AG20443 (cell line): ENCODE results near the gene C10orf71.

Experiments used
- DNase-seq: peaks from one replicate; pipeline ENCODE4 v3.0.0; 2012; ENCODE audit warnings: low spot score, mixed read lengths

The C10orf71 gene

DNA sequence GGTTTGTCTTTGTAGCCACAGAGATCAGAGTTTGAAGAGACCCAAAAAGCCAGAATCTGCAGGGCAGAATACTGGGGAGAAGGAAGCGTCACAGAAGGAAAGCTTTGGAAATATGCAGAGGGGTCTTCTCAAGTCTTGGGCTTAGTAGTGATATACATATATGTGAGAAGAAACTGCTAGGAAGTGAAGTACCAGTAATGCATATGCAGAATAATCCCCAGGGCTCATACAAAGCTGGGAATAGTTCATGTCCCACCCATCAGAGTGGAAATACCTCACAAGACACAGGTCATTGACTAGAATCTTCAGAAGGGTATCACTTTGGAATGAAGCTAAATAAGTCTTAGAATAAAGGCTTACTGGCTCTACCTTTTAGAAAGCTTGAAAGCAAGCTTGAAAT is 39.6 kb downstream of the C10orf71 start:
- no peak for DNase-seq

DNA sequence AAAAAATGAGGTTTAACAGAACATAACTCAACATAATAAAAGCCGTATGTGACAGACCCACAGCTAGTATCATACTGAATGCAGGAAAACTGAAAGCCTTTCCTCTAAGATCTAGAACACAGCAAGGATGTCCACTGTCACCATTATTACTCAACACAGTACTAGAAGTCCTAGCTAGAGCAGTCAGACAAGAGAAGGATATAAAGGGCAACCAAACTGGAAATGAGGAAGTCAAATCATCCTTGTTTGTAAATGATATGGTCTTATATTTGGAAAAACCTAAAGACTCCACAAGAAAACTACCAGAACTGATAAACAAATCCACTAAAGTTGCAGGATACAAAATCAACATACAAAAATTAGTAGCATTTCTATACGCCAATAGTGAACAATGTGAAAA is 45.9 kb downstream of the C10orf71 start:
- DNase-seq, result no peak

DNA sequence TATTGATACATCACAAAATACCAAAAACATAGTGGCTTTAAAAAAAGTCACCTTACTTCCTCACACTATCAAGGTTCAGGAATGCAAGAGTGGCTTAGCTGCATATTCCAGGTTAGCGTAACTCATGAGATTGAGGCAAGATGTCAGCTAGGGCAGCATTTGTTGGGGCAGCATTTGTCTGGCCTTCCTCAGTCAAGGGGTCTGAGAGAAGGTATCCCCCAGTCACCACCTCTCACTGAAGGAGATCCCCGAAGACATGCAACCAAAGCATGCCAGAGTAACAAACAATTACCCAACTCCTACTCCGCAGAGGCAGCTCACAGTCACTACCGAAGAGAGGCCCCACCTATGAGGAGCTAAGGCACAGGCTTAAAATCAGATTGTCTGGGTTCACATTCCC is 48.4 kb downstream of the C10orf71 start:
- no peak for DNase-seq

DNA sequence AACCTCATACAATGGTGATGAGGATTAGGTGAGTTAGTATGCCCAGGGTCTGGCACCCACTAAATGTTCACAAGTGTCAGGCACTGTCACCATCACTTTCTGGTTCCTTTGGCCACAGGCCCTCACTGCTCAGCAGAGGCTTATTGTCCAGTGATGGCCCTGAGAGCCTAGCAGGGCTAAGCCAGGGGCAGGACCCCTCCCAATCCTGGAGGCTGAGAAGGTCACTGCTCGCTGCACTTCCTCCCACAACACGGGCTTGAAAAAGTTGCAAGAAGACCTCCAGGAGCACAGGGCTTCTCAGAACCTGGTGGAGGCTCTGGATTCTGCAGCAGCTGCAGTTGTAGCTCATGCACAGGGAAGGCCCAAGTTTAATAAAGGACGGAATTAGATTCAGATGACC is 48.9 kb downstream of the C10orf71 start:
- DNase-seq, result no peak

DNA sequence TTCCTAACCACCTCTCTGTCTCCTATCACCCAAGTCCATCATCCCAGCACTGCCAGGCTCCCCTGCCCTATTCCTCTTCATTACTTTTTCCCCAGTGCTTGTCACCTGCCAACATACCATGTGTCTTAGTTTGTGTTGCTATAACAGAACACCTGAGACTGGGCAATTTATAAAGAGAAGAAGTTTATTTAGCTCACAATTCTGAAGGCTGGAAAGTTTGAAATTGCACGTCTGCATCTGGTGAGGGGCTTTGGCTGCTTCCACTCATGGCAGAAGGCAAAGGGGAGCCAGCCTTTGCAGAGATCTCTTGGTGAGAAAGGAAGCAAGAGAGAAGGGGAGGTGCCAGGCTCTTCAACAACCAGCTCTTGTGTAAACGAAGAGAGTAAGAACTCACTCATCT is 49.6 kb downstream of the C10orf71 start:
- DNase-seq, result no peak

DNA sequence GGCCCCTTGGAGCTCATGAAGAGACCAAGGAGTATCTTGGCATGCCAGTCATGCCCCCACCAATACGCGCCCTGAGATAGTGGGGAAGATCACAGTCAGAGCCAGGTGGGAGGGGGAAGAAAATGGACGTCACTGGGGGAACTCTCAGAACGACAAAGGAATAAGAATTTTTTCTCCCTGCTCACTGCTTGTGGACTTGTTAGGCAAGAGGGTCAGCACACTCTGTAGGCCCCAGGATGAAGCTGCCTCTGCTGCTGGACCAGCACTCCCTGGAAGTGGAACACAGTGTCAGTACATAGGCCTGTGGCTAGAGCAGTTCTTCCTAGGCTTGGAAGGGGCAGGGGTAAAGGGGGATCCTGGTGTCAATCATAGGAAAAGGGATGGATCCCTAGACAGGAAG is 50.4 kb downstream of the C10orf71 start:
- DNase-seq, result no peak

DNA sequence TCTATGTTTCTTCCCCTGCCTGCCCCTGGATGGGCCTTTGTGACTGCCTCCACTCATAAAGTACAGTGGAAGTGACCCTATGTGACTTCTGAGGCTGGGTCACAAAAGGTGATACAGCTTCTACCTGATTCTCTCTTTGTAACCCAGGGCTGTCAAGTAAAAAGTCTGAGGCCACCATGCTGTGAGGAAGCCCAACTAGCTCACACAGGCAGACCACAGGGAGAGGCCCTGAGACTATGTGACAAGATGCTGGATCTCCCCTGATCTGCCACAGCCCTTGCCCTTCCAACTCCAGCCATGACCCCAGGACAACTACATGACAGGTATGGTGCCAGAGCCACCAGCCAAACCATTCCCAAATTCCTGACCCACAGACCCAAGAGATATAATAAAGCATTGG is 51.2 kb downstream of the C10orf71 start:
- no peak for DNase-seq

DNA sequence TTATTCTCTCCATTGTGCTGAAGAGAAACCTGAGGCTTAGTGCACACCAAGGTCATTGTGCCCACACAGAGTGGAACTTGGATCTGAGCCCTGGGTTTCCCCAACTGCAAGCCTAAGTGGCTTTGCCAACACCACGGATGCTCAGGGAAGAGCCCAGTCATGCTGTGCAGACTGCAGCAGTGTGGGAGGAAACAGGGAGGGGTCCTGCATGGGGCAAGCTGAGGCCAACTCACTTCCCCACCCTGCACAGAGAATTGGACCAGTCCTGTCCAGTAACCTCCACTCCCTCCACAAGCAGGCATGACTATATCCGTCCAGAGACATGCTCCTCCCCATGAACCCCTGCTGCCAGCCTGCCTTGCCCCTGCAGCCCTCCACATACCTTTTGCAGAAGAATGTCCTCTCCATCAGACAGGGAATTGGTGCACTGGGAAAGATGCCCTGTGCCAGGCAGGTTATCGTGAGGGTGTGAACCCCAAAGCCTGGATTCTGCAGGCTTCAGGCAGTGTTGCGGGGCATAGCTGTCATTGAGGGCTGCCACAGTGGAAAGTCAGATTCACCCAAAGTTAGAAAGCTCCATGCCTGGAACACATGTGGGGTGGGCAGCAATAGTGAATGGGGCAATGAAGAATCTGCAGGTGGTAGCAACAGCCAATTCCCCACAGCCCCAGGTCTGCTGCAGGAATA is 52.0 kb downstream of the C10orf71 start:
- no peak for DNase-seq

DNA sequence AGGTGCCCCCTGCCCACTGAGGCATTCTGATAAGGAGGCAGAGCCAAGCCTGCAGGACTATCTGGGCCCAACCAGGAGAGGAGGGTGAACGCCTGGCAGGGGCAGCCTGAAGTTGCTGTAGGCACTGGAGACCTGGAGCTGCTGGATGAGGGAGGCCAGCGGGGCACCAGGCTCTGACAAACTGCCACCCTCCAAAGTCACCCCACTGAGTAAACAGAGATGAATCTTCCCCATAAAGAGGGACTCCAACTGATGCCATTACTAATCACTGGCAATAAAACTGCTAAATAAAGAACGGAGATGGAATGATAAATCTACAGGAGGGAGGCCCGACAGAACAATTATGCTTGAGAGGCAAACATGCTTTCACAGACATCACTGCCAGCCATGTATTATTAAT is 52.7 kb downstream of the C10orf71 start:
- no peak for DNase-seq

DNA sequence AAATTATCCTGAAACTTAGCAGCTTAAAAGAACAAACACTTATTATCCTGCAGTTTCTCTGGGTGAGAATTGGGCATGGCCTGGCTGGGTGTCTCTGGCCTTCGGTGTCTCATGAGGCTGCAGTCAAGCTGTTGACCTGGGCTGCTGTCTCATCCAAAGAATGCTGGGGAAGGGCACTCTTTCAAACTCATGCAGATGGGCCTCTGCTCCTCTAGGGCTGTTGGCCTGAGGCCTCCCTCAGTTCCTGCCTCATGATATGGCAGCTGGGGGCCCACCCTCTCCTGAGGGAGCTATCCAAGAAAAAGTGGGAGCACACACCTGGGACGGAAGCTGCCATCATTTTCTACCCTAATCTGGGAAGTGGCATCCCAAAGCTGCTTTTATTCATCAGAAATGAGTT is 53.4 kb downstream of the C10orf71 start:
- no peak for DNase-seq

DNA sequence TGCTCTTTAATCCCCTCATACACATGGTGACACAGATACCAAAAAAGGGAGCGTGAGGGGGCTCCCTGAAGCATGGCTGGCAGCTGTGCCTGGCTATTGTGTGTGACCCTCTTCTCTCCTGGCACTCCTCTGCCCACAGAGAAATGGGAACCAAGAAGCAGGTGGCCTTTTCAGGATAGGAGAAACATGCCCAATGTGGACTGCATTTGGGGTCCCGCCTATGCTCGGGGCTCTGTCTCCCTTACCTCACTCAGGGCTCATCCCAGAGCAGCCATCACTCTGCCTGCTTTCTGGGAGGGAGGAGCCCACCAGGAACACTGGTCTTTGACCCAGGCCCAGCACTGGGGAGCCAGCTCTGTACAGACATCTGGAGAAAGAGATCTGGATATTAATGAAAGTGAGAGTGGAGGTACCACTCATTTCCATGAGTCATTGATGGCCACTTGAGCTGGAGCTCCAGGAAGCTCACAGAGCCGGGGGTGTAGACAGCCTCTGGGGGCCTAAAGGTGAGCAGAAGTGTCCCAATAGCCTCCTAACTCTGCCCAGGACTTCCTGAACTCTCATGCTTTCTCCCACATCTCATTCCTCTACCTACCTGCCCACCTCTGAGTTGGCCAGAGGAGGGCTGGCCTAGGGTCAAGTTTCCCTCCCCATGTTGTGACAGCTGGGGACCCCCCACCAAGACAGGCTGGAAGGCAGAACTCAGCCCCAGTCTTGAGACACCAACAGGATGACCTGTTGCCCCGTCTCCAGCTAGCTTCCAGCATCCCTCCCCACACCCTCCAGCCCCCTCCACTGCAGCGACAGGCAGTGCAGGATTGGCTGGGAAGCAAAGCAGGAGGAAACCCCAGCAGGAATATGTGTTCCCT is 54.3 kb downstream of the C10orf71 start:
- DNase-seq, result no peak

DNA sequence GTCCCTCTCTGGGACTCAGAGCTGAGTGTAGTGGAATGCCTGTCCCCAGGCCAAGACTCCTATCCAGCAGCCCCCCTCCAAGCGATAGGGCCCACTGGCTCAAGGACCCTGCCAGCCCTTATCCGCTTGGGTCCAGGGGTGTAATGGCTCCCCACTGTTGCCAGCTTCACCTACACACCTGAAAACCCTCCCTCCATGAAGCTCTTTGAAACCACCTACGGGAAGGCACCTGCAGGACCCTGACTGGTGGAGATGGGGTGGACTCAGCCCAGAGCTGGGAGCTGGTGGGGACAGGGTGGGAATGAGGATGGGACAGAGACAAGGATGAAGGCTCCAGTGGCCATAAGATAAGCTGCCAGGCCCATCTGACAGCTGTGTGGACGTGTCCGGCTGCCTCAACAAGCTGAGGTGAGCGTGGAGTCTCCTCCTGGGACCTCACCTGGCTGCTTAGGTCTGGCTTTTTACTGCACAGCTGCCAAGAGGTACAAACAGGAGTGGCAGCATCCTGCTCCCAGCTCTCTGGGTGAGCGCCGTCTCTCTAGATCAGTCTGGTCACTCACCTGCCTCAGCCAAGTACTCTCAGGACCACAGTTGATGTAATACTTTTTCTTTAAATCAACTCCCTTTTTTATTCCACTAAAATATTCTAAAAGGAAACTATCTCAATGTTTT is 55.1 kb downstream of the C10orf71 start:
- DNase-seq, result no peak

DNA sequence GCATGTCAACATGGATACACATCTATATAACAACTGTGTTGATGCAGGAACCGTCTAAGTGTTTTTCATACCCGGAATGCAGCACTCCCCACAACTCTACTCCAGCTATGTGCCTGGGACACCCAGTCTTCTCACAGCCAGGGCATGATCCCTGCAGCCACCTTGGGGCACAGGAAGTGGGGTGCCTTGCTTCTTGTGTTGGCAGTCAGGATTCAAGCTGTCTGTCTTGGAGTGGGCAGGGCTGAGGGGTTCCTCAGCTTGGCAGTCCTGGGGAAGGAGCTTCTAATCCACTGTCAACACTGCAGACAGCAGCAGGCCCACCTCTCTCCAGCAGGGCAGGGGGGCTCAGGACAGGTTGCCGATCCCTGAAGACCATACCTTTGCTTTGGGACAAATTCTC is 55.6 kb downstream of the C10orf71 start:
- DNase-seq, result no peak

DNA sequence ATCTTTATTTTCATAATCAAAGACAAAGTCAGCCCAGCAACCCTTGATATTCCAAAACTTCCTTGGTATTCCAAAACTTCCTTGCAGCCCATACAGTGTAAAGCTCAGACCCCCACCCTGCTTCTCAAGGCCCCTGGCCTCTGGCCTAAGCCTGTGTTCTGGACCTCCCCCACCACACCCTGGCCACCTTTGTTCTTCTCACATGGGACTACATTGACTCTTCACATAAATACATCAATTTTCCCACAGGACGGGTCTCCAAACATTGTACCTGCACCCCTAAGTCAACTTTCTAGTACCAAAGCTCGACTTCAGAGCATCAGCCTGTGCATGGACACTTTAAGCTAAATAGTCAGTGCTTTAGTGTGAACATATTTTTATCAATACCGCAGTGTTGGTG is 56.3 kb downstream of the C10orf71 start:
- DNase-seq, result no peak

DNA sequence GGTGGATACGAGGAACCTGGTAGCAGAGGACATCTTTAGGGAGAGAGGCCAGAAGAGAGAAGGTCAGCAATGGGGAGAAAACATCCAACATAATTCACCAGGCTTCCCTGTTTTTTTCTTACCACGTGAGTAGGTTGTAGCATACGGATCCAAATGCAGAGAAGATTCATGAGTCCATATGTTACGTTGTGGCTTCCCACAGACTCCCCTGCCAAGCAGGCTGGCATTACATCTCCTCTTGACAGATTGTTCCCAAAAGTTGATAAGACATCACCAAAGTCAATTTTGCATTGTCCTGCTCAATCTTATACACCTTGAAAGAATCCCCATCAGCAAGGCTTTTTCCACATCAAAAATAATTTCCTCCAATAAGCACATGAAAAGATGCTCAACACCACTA is 57.2 kb downstream of the C10orf71 start:
- no peak for DNase-seq

DNA sequence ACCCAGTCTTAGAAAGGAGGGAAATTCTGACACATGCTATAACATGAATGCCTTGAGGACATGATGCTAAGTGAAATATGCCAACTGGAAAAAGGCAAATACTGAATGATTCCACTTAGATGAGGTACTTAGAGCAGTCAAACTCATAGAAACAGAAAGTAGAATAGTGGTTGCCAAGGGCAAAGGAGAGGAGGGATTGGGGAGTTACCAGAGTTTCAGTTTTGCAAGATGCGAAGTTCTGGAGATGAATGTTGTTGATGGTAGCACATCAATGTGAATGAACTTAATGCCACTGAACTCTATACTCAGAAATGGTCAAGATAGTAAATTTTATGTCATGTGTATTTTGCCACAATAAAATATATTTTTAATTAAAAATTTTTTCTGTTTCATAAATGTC is 58.0 kb downstream of the C10orf71 start:
- no peak for DNase-seq

DNA sequence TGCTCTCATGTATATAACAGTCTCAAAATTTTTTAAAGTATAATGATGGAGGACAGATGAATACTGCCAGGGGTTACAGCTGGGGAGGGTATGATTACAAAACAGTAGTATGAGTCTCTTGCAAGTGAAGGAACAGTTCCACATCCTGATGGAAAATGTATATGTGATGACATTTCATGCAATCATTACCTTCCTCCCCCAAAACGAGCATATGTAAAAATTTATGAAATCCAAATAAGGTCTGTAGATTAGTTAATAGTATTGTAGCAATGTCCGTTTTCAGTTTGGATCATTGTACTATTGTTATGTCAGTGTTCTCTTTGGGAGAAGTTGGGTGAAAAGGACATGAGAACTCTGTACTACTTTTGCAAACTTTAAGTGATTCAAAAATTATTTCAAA is 58.9 kb downstream of the C10orf71 start:
- DNase-seq, result no peak

DNA sequence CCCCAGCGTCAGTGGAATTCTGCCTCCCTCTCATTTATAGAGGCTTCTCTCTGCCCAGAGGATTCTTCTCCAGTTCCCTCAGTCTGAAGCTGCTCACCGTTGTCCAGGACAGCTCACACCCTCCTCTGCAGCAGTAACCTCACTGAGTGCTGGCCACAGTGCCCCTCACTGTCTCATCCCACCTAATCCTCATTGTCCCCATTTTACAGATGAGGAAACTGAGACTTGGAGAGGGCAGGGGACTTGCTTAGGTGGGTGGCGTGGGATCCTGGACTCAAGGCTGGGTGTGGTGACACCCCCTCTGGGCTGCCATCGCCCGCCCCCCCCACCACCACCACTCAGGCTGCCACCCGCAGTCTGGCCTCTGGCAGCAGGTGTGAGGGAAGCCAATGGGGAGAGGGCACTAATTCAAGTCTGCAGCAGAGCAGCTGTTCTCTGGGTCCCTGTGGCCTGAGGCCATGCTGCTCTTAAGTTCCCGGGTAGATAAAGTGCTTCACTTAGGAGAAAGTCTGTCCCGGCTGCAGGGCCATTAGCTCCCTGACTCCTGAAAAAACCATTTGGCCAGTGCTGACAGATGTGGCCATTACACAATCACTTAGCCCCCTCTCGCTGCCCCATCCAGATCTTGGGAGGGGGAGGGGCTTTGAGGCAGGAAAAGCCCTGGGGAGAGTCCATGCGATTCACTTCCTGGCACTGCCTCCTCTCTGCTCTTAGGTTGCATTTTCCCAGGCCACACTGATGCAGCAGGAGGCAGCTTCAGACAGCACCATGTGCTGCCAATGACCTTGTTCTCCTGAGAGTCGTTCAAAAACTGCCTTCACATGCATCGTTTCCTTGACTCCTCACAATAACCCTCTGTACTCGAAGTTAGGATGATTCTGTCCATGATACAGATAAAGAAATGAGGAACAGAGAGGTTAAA is 60.6 kb downstream of the C10orf71 start:
- DNase-seq, result no peak

DNA sequence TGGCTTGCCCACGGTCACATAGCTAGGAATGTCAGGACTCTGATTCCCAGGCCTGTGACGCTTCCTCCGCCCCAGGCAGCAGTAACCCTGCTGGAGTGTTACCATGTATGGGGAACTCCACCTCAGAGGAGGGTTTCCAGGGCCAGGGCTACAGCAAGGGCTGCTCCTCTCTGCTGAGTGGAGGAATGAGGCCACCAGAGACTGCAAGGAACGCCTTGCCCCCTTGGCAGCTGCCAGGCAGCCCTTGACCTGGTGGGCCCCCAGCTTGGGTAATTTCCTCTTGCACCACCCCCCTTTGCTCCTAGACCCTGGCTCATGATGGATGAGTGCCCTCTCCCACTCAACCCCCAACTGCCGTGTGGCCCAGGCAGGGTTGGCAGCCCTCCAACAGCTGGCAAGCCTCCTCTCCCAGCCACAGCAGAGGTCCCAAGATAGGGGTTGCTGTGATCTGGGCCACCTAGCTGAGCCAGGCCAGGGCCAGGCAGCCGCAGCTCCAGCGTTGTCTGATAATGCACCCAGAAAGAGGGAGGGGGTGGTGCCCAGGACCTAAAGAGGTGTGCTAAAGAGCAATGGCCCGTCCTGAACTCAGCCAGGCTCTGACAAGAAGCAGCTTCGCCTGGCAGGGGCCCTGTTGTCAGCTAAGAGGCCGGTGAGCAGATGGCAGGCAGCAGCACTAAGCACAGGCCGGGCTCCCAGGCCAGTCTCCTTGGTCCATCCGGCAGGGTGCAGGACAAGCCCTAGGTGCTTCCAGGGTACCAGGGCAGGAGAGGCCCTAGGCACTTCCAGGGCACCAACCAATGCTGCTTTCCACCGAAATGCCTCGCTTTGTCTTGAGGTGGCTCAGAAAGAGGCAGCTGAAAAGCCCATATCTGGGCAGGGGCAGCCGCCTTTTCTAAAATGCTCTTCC is 61.6 kb downstream of the C10orf71 start:
- DNase-seq, result no peak

DNA sequence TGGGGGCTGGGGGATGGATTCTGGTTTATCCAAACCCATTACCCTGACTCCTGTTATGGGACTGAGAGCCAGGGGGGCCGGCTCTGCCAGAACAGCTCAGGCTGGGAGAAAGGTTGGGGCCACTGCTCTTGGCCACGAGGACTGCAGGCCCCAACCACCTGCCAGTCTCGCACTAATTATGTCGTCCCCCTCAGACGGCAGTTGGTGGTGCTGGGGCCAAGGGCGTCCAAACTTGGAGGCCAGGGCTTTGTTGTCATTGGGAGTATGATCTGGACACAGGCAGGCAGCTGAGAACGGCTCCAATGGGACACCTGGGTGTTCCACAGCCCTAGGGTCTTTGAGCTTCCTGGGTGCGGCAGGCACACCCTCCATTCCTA is 62.2 kb downstream of the C10orf71 start:
- DNase-seq, result no peak
